BJ (cell line): ENCODE results near the gene NMRK1. TPM values are rescaled to one million over a fixed set of nuclear protein-coding genes. Genes with fewer than 3 reads are reported as not detected.
A peak's percentile ranks its signal among the peaks of the same experiment; 100 is the strongest.

Experiments used
- CTCF ChIA-PET: fragments of 350-600 bp; formaldehyde crosslinking; extraction: SDS; loops from one replicate; lab custom pipeline; 2021; ENCODE audit warnings: antibody characterized with exemption, inconsistent platforms; lab: Yijun Ruan, JAX
- POLR2A ChIA-PET: fragments of 300-600 bp; sonication (Branson Sonifier 250); formaldehyde crosslinking; extraction: SDS; loops from one replicate; lab custom pipeline; 2021; ENCODE audit warnings: antibody characterized with exemption; lab: Charles Lee
- DNase-seq: peaks from one replicate; pipeline ENCODE4 v3.0.0-alpha.2; 2011; ENCODE audit warnings: low read depth
- H3K27me3 ChIP-seq: 2 replicates; pipeline ENCODE4 v1.6.0; 2011; ENCODE audit warnings: low read length; ENCODE audit not compliant: control insufficient read depth, insufficient read depth
- H3K36me3 ChIP-seq: 2 replicates; pipeline ENCODE4 v1.5.1; 2011; ENCODE audit warnings: low read length; ENCODE audit not compliant: control insufficient read depth, insufficient read depth
- H3K4me3 ChIP-seq: 2 replicates; pipeline ENCODE4 v1.5.1; 2011; ENCODE audit warnings: low read depth, mild to moderate bottlenecking, control low read depth, low read length
- CTCF ChIP-seq: IDR thresholded peaks from 2 replicates; pipeline ENCODE4 v1.5.1; 2011; ENCODE audit warnings: low read depth, mild to moderate bottlenecking, control low read depth, inconsistent platforms, low read length, moderate library complexity; ENCODE audit not compliant: insufficient read depth
- polyA plus RNA-seq: library from polyadenylated mRNA; depleted of rRNA; stranded (reverse); fragments of >200 nt; gene quantifications from 2 replicates; pipeline ENCODE4 v1.2.3, GENCODE V29; 2011

NMRK1 gene
- polyA plus RNA-seq, 1 experiment: 13.2 TPM

- ChIA-PET CTCF (no interaction called here), POLR2A (interaction anchor here (0.6 kb wide), 1 partner anchor 11 kb away, joined by 8 read pairs; no protein-coding TSS in a partner anchor)
- DNase-seq: no peak
- Histone ChIP-seq H3K36me3 (no peaks in the 10 kb centered on the region), H3K27me3 (no peaks in the 10 kb centered on the region), H3K4me3 (no peak overlapping the region)
- no peak for TF ChIP-seq CTCF
Measured at GRCh38 chr9:75109210-75109839, 21.4 kb upstream of the NMRK1 start.

- Histone ChIP-seq H3K4me3 (no peak overlapping the region), H3K36me3 (no peaks in the 10 kb centered on the region), H3K27me3 (no peaks in the 10 kb centered on the region)
- DNase-seq: peak; percentile 23
- ChIA-PET POLR2A (interaction anchor here (0.6 kb wide), 2 partner anchors 10 to 20 kb away, joined by 3 to 8 read pairs; no protein-coding TSS in a partner anchor), CTCF (no interaction called here)
- no peak for TF ChIP-seq CTCF
Measured at GRCh38 chr9:75108571-75108970, 20.6 kb upstream of the NMRK1 start.

- ChIA-PET POLR2A (no interaction called here), CTCF (interaction anchor here (0.6 kb wide), 1 partner anchor 17 kb away, joined by 4 read pairs; no protein-coding TSS in a partner anchor)
- Histone ChIP-seq H3K36me3 (no peaks in the 10 kb centered on the region), H3K27me3 (no peaks in the 10 kb centered on the region), H3K4me3 (no peak overlapping the region)
- no peak for DNase-seq
- TF ChIP-seq CTCF: no peak
Measured at GRCh38 chr9:75106857-75107256, 18.9 kb upstream of the NMRK1 start.

- TF ChIP-seq CTCF: no peak
- no peak for DNase-seq
- no peaks in the 10 kb centered on the region for H3K36me3 ChIP-seq
- CTCF ChIA-PET: no interaction called here
- H3K27me3 ChIP-seq: no peaks in the 10 kb centered on the region
- no peak overlapping the region for H3K4me3 ChIP-seq
- POLR2A ChIA-PET: no interaction called here
Measured at GRCh38 chr9:75105841-75106240, 17.9 kb upstream of the NMRK1 start.

- DNase-seq: no peak
- H3K4me3 ChIP-seq: no peak overlapping the region
- no peaks in the 10 kb centered on the region for H3K27me3 ChIP-seq
- CTCF ChIA-PET: interaction anchor here (0.7 kb wide), 1 partner anchor 102 kb away, joined by 4 read pairs; no protein-coding TSS in a partner anchor
- POLR2A ChIA-PET: no interaction called here
- no peak for TF ChIP-seq CTCF
- H3K36me3 ChIP-seq: no peaks in the 10 kb centered on the region
Measured at GRCh38 chr9:75105019-75105540, 17.1 kb upstream of the NMRK1 start.
